Glutamatergic neuron (in vitro differentiated cells): Measurements from ENCODE around the gene NISCH. TPM values are rescaled to one million over a fixed set of nuclear protein-coding genes. Genes with fewer than 3 reads are reported as not detected.

Source experiments
- DNase-seq: peaks from one replicate; pipeline ENCODE4 v3.0.0; 2022
- H3K27ac Mint-ChIP-seq: one replicate; pipeline ENCODE4 v1.8.0; 2020; ENCODE audit warnings: mild to moderate bottlenecking, mixed read lengths, inconsistent platforms; ENCODE audit not compliant: unreplicated experiment
- H3K27me3 Mint-ChIP-seq: one replicate; pipeline ENCODE4 v1.8.0; 2020; ENCODE audit warnings: mild to moderate bottlenecking, moderate library complexity, mixed read lengths, inconsistent platforms; ENCODE audit not compliant: unreplicated experiment
- H3K36me3 Mint-ChIP-seq: one replicate; pipeline ENCODE4 v1.8.0; 2020; ENCODE audit warnings: mild to moderate bottlenecking, mixed read lengths, inconsistent platforms; ENCODE audit not compliant: unreplicated experiment
- H3K4me1 Mint-ChIP-seq: one replicate; pipeline ENCODE4 v1.8.0; 2020; ENCODE audit warnings: mild to moderate bottlenecking, low read depth, mixed read lengths, inconsistent platforms; ENCODE audit not compliant: unreplicated experiment
- H3K4me3 Mint-ChIP-seq: one replicate; pipeline ENCODE4 v1.8.0; 2020; ENCODE audit warnings: mild to moderate bottlenecking, mixed read lengths, inconsistent platforms; ENCODE audit not compliant: unreplicated experiment
- H3K9me3 Mint-ChIP-seq: one replicate; pipeline ENCODE4 v1.8.0; 2020; ENCODE audit warnings: mild to moderate bottlenecking, moderate library complexity, mixed read lengths, inconsistent platforms; ENCODE audit not compliant: unreplicated experiment
- CTCF ChIP-seq: fragments of 200-600 bp; sonication (generic); IDR thresholded peaks from one replicate; pipeline ENCODE4 v1.5.0; 2021; ENCODE audit not compliant: partially characterized antibody, unreplicated experiment
- total RNA-seq: library from RNA; stranded (reverse); fragmentation: NEBNext Ultra II Directional; extraction: Animal tissue kit (Norgen Biotek cat#: 25700); gene quantifications from one replicate; pipeline ENCODE4 v1.2.1, GENCODE V29; 2021; ENCODE audit not compliant: unreplicated experiment

Gene NISCH
- total RNA-seq, 1 donor from 2014 or later, result 280 TPM

DNA sequence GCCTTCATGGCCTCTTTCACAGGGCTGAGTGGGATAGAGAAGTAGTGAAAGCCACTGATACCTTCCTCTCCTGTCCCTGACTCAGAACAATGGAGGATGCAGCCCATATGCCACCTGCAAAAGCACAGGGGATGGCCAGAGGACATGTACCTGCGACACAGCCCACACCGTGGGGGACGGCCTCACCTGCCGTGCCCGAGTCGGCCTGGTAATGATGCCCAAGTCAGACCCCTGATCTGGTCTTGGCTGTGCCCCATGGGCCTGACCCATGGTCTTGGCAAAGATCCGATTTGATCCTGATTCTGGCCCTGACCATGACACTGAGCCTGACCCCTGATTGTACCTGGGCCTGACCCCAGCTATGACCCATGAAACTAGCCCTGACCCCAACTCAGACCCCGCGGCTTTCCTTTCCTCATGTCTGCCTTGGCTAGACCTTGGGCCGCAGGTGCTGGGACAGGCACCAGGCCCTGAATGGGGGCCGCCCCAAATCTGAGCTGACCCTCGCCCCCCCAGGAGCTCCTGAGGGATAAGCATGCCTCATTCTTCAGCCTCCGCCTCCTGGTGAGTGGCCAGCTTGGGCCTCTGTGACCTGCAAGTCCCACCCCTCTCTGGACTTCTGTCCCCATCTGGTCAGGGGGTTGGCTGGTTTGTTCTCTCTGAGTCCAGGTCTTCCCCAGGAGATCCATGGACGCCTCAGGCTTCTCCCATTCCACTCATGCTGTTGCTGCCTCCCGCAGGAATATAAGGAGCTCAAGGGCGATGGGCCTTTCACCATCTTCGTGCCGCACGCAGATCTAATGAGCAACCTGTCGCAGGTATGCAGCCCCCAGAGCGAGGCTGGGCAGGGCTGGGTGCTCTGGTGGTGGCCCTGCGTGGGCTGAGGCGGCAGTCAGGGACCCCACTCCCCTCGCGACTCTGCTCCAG, 62.7 kb downstream of the NISCH start:
- Mint-ChIP-seq H3K9me3 (peaks cover 6% of the 10 kb centered on the region), H3K36me3 (no peaks in the 10 kb centered on the region), H3K27ac (no peak overlapping the region), H3K27me3 (peaks cover 9% of the 10 kb centered on the region), H3K4me3 (no peak overlapping the region), H3K4me1 (peaks cover 11% of the 10 kb centered on the region)
- no peak for DNase-seq
- TF ChIP-seq CTCF, result no peak

- Mint-ChIP-seq H3K9me3 (peaks cover 6% of the 10 kb centered on the region), H3K27me3 (peaks cover 9% of the 10 kb centered on the region), H3K36me3 (no peaks in the 10 kb centered on the region), H3K4me1 (peaks cover 11% of the 10 kb centered on the region), H3K4me3 (no peak overlapping the region), H3K27ac (no peak overlapping the region)
- no peak for TF ChIP-seq CTCF
- DNase-seq, result no peak
These were observed 63.5 kb downstream of the NISCH start for GRCh38 chr3:52518723-52519444.

DNA sequence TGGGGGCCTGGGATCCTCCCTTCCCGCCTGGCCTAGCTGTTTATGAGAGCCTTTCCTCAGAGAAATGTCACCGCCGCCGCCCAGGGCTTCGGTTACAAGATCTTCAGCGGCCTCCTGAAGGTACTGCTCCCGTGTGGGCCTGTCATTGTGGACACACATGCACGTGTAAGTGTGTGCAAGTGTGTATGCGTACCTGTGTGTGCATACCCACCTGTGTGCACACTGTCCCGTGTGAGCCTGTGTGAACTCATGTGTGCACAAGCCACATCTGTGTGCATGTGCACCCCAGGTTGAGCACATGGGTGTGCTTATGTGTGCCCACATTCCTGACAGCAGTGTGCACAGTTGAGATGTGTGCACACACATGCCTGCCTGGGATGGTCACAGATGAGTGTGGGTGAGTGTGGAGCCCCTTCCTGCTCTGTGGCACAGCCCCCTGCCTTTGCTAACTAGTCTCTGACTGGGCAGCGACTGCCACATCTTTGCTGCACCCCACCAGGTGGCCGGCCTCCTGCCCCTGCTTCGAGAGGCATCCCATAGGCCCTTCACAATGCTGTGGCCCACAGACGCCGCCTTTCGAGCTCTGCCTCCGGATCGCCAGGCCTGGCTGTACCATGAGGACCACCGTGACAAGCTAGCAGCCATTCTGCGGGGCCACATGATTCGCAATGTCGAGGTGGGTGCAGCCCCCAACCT, 64.2 kb downstream of the NISCH start:
- H3K27me3 Mint-ChIP-seq, result peaks cover 9% of the 10 kb centered on the region
- H3K9me3 Mint-ChIP-seq, result peaks cover 8% of the 10 kb centered on the region
- H3K27ac Mint-ChIP-seq, result no peak overlapping the region
- peaks cover 11% of the 10 kb centered on the region for H3K4me1 Mint-ChIP-seq
- TF ChIP-seq CTCF, result no peak
- H3K4me3 Mint-ChIP-seq, result no peak overlapping the region
- no peaks in the 10 kb centered on the region for H3K36me3 Mint-ChIP-seq
- DNase-seq, result no peak

DNA sequence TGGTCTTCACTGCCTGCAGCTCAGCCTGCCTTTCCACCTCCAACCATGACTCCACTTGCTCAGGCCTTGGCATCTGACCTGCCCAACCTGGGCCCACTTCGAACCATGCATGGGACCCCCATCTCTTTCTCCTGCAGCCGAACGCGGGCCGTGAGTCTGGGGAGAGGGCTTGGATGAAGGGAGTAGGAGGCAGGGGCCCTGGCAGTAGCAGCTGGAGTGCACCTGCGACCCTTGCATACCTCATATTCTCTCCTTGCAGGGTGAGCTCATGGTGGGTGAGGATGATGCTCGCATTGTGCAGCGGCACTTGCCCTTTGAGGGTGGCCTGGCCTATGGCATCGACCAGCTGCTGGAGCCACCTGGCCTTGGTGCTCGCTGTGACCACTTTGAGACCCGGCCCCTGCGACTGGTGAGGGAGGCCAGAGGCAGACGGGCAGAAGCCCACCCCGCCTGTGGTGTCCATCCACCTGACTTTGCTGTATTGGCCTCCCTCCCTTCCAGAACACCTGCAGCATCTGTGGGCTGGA, 64.8 kb downstream of the NISCH start:
- DNase-seq, result no peak
- Mint-ChIP-seq H3K27me3 (peaks cover 6% of the 10 kb centered on the region), H3K4me3 (no peak overlapping the region), H3K4me1 (peaks cover 7% of the 10 kb centered on the region), H3K27ac (no peak overlapping the region), H3K9me3 (peaks cover 7% of the 10 kb centered on the region), H3K36me3 (no peaks in the 10 kb centered on the region)
- TF ChIP-seq CTCF, result no peak
